HS-5 (cell line): ENCODE data around the gene SOSTDC1.
"Not testable (repeated sequence)": the region's sequence is repeated elsewhere in the genome, so short reads cannot be mapped to it uniquely, and the experiment has no call there.

ENCODE experiments used
- DNase-seq: peaks from one replicate; pipeline ENCODE4 v3.0.0-alpha.2; 2012; ENCODE audit warnings: low read depth

SOSTDC1 gene

DNA sequence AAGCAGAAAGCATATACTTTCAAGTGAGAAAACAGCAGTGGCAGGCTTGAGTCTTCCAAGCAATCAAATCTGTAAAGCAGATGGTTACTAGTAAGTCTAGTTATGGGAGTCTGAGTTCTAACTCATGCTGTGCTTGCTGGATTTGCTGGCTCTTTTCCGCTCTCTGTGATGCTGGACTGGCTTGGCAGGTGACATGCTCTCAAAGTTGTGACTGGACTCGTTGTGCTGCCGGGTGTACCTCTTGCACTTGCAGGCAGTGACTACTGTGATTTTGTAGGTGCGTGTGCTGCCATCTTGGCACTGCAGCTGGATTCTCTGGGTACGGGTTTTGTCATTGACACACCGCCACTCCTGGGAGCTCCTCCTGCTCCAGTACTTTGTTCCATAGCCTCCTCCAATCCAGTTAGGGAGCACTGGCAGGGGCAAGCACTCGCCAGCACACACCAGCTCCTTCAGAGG lies 3.1 kb downstream of the SOSTDC1 start:
- no peak for DNase-seq

- no peak for DNase-seq
Measured at GRCh38 chr7:16460789-16461493, 4.6 kb downstream of the SOSTDC1 start.

GRCh38 chr7:16456303-16456702 lies 9.2 kb downstream of the SOSTDC1 start:
- not testable (repeated sequence) for DNase-seq

DNA sequence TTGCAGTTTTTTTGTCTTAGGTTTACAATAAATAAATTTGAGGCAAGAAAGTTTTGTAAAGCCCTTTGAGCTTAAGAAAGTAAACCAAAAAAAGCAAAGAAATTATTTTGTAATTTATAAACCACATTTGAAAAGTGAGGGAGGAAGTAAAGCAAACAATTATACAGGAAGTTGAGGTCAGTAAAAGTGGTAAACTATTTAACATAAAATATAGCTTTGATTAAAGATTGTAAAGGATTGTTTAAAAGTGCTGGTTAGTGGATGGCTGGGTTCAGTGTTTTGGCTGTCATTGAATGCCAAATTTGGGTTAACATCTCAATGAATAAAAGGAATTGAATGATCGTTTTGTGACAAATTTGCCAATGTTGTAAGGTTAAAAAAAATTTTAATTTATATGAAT lies 9.9 kb downstream of the SOSTDC1 start:
- DNase-seq = no peak

DNA sequence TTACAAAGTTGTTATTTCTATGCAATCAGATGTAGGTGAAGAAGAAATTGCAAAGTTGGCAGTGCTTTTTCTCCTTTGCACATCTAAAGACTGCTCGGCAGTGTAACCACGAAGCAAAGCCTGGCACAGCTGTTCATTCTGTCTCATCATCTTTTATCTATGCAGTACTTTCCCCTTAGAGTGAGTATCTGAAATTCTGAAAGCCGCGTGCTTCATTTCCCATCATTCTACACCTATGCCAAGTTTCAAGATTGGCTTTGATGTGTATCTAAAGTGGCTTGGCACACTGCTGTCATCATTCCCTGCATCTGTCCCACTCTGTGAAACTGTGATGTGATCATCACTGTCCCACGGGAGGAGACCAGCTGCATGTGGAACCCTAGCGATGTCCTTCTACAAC lies 15.2 kb downstream of the SOSTDC1 start:
- no peak for DNase-seq

DNA sequence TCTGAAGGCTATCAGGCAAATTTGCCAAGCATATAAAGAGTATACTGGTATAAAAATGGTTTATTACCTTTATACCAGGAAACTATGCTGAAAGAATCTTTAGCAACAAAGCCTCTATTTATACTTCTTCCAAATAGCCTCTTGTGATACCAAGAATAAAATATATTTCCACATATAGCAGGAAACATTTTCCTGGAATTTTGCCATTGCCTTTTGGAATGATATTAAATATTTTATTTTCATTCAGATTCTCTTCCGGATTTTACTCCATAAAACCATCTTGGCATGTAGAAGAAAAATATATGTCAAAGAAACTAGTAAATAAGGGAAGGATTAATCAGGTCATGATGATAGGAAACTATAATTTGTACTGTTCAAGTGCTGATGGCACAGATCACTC lies 17.7 kb downstream of the SOSTDC1 start:
- DNase-seq = no peak

DNA sequence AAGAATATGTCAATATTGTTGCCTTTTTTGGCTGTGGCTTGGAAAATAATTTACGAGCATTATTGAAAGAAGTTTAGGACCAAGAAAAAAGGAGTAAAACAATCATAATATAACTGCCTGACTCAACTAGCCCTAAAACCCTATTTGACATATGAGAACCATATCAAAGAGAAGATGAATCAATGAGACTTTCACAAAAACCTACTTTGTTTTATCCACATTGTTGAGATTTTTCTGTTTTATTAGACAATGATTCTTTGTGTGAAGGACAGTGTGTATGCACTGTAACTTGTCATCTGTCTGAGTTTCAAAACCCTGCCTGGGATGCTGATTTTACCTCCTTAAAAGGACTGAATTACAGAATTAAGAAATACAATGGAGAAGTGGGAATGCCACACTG lies 19.0 kb downstream of the SOSTDC1 start:
- DNase-seq = no peak

DNA sequence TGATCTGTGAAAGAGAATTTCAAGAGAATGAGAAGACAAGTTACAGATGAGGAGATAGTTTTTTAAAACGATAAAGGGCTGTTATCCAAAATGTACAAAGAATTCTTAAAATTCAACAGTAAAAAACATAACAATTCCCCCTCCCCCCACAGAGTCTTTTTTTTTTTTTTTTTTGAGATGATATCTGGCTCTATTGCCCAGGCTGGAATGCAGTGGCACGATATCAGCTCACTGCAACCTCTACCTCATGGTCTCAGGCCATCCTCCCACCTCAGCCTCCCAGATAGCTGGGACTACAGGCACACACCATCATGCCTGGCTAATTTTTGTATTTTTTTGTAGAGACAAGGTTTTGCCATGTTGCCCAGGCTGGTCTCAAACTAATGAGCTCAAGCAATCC lies 21.7 kb downstream of the SOSTDC1 start:
- not testable (repeated sequence) for DNase-seq

DNA sequence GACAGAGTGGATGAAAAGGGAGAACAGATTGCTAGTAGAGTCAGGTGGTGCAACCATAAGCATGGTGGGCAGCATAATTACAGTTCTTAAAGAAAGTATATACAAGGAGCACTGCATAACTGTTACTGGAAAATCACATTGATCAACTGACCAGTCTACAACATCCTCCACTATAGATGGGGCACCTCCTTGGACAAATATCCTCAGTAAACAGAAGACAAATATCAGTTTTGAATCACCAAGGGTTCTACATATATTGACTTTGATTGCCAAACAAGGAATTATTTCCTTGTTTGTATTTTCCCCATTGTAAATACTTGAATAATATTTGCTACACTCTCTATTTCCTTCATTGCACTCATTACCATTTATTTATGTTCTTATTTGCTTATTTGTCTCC lies 26.6 kb downstream of the SOSTDC1 start:
- no peak for DNase-seq

- no peak for DNase-seq
Measured at GRCh38 chr7:16436306-16436705, 29.2 kb downstream of the SOSTDC1 start.

DNA sequence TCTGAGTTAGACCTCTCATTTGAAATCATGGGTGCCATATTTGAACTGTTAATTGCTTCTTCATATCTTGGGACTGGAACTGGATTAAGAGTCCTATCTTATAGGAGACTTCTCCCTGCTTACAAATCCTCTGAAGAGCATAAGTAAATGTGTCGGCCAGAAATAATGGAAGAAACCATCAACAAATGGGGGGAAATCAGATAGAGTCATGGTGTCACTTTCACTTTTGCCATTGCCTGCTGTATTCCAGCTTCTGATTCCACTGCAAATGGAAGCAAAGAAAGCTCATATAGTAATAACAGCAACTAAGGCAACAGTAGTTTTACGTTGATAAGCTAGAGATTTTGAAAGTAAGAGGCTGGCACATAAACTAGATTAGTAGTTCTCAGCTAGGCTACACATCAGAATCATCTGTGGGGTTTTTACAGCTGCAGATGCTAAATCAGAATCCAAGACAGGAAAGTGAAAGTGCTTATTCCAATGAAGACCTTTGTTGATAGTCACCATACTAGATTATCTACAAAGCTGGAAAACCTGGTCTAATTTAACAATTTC lies 31.9 kb downstream of the SOSTDC1 start:
- DNase-seq = no peak

DNA sequence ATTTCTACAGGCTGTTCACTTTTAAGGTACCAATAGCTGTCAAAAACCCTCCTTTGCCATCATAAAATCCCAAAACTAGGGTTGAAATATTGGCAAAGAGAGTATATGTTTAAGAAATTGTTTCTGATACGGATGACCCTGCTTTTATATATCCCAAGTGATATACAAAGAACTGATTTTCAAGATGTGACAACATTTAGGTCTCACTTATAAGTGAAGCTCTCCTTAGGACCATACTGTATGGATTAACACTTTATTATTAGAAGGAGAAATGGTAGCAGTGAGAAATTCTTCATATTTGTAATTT lies 33.2 kb downstream of the SOSTDC1 start:
- DNase-seq = no peak

GRCh38 chr7:16431646-16432424 lies 33.7 kb downstream of the SOSTDC1 start:
- no peak for DNase-seq

DNA sequence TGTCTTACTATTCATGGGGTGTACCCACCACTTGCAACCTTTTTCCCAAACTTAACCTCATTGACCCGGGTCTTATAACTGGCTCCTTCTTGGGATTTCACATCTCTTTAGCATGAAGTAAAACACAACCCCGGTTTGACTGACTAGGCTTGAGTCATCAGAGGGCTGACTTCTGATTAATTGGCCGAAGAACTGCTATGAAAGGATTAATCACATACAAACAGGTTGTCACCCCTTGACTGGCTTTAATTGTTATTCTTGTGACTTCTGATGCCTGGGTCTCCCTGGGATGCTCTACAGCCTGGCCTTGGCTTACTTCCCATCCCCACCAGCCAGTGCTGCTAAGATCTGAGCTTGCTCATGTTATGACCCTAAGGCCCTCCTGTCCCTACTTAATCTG lies 35.4 kb downstream of the SOSTDC1 start:
- DNase-seq = no peak

DNA sequence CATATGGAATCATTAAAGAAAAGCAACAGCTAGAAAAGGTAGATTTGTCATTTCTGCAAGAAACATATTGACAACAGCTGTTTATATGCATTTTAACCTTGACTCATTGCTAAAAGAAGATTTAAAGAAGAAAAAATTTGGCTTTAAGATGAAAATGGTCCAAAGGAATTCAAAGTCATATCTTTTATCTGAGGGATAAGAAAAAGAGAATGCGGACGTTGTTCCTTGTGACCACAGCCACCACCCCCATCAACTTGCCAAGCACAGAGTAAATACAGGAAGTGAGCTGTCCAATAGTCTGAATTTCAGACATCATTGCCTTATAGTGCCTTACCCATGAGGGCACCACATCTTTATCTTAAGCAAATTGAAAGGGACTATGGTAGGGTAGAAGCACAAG lies 36.9 kb downstream of the SOSTDC1 start:
- DNase-seq = peak; percentile 84

DNA sequence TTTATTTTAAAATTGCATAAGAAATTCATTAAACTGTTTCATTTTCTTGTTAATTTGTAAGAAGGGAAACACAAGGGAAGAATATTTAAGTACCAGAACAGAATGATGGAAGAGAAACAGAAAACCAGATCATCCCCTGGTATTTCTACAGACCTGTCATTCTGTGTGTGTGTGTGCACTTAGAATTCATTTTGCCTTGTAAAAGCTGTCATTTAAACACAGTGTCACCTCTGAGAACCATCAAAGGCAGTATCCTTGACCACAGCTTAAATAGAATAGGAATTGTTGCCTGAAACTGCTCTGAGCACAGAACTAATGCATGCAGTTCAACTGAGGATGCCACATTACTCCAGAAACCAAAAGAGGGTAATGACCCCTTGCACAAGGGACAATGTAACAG lies 37.4 kb downstream of the SOSTDC1 start:
- DNase-seq = no peak

- DNase-seq = no peak
Measured at GRCh38 chr7:16423761-16424160, 41.8 kb downstream of the SOSTDC1 start.

DNA sequence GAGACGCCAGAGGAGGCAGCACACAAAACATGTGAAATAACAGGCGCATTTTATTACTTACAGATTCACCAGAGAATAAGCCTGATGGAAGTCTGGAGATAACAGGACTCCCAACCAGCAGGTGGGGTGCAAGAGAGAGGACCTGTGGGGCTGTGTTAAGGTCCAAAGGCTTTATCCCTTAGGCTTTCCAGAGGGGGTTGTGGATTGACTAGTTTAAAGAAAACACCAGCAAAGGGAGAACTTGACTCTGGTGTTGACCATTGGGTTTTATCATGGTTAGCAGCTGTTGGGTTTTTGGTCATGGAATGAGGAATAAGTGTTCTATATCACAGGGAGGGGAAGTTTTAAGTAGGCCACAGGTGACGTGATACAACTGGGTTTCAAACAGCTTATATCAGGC lies 42.6 kb downstream of the SOSTDC1 start:
- no peak for DNase-seq

- no peak for DNase-seq
Measured at GRCh38 chr7:16422103-16422435, 43.5 kb downstream of the SOSTDC1 start.

DNA sequence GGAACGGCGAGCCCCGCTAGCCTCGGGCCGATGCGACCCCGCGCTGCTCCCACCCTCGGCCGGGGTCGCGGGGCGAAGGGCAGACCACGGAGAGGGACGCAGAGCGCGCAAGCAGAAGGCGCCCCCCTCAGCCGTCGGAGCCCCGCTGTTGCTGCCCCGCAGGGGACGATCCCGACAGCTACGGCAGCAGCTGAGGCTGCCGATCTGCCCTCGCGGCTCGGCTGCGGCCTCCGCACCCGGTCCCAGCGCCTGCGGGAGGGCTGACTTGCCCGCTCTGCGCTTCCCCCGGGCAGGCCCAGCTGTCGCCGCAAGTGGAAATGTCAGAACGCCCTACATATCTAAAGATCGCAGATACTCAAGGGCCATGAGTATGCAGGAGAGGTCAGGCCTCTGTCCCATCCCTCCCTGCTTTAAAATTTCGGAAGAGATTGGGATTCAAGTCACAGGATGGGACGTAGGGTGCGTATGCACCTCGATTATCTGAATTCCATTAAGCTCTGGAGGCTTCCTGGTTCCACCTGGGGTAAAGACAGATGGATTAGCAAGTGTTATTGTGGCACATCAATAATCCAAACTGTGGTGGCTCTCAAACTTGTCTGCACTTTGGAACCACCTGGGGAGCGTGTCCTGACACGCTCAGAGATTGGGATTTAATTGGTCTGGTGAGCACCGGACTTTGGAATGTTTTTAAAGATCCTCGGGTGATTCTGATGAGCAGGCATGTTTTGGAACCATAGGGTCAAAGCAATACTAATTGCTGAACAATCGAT lies 44.0 kb downstream of the SOSTDC1 start, which contains the start of gene CRPPA:
Gene CRPPA, minus strand, starts transcription at position 206 of the 770 bp plus-strand sequence. CDS start 216 bp downstream, outside the sequence.
- no peak for DNase-seq

DNA sequence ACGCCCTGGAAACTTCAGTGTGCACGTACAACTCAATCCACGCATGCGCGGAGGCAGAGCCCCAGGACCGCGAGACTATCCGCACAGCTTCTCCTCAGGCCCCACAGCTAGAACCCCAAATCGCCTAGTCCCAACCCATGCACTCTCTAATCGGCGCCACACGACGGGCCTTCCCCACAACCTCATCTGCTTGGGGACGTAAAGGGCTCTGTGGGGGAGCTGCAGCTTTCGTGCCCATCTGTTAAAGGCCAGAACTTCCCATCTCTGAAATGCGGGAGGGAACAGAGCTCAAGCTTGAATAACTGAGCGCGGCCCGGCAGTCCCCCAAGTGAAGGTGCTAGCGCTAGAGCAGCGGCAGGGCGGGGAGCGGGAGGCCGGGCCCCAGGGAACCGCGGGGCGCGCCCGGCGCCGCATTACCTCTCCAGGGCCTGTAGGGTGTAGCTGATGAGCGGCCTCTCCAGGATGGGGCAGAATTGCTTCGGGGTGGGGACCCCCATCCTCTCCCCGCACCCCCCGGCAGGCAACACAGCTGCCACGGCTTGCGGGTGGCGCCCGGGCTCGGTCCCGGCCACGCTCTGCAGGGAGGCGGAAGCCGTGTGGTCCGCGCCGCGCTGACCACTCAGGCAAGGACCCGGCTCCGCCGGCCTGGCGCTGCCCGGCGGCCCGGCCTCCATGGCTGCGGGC lies 44.7 kb downstream of the SOSTDC1 start:
- DNase-seq = no peak

DNA sequence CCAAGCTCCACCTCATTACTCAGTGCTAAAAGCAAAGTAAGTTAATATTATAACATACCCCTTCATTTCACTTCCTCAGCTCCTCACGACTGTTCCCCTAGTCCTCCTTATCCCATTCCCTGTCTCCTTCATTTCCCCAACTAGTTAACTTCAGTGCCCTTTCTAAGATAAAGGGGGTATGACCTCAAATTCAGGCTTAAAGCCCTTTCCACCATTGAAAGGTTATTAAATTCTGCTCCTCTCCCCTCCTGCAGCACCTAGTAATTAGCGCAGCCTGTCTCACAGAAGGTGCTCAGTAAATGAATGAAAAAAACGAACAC lies 45.2 kb downstream of the SOSTDC1 start:
- no peak for DNase-seq
